Activated T-helper 1 cell treated with anti-CD3 and anti-CD28 coated beads, Interleukin-2, amount 50 U/mL, for 16 hours (primary cell): ENCODE results near the gene RUSC1.
"Not testable (repeated sequence)": the region's sequence is repeated elsewhere in the genome, so short reads cannot be mapped to it uniquely, and the experiment has no call there.

ENCODE experiments used
- DNase-seq, 2 donors: peaks; one replicate each; pipeline ENCODE4 v3.0.0-alpha.2; 2020; ENCODE audit warnings: low read depth in 1 of 2, low spot score in 1 of 2

Gene RUSC1

GRCh38 chr1:155320661-155321617 is at the start of gene RUSC1:
RUSC1 (plus strand) TSS chr1:155320894; CDS start chr1:155321774, 880 bp downstream.
- peak; percentile 51 to 53 for DNase-seq

- no peak for DNase-seq
These were observed 48.0 kb upstream of the RUSC1 start for GRCh38 chr1:155272466-155273342.

GRCh38 chr1:155273343-155274245 is 47.1 kb upstream of the RUSC1 start, which contains the start of gene CLK2:
CLK2 (minus strand) TSS chr1:155273504; CDS start chr1:155270977, 2,527 bp downstream.
- peak; percentile 91 to 94 for DNase-seq

GRCh38 chr1:155277070-155277901 is 43.4 kb upstream of the RUSC1 start, which contains the start of gene HCN3:
HCN3 (plus strand) TSS chr1:155277463; CDS start chr1:155277591, 128 bp downstream.
- DNase-seq = peak; percentile 79 to 89

GRCh38 chr1:155277902-155278688 is 42.6 kb upstream of the RUSC1 start:
- DNase-seq = peak; percentile 45 to 61

- DNase-seq = no peak
These were observed 42.0 kb upstream of the RUSC1 start for GRCh38 chr1:155278689-155279160.

- DNase-seq = no peak
These were observed 41.4 kb upstream of the RUSC1 start for GRCh38 chr1:155279268-155279667.

GRCh38 chr1:155282488-155283091 is 38.1 kb upstream of the RUSC1 start:
- DNase-seq = no peak

GRCh38 chr1:155284476-155284875 is 36.2 kb upstream of the RUSC1 start:
- no peak for DNase-seq

GRCh38 chr1:155285063-155285462 is 35.6 kb upstream of the RUSC1 start:
- no peak for DNase-seq

- no peak for DNase-seq
These were observed 35.1 kb upstream of the RUSC1 start for GRCh38 chr1:155285631-155286044.

GRCh38 chr1:155286544-155286943 is 34.1 kb upstream of the RUSC1 start:
- no peak for DNase-seq

- DNase-seq = no peak
These were observed 32.6 kb upstream of the RUSC1 start for GRCh38 chr1:155287987-155288543.

- not testable (repeated sequence) for DNase-seq
These were observed 29.7 kb upstream of the RUSC1 start for GRCh38 chr1:155291006-155291405.

- DNase-seq = no peak
These were observed 27.5 kb upstream of the RUSC1 start for GRCh38 chr1:155293086-155293749.

GRCh38 chr1:155294520-155295182 is 26.0 kb upstream of the RUSC1 start:
- no peak for DNase-seq
